ENCODE data around the gene FNDC1. TPM values are rescaled to one million over a fixed set of nuclear protein-coding genes. Genes with fewer than 3 reads are reported as not detected.

The FNDC1 gene
- total and polyA plus RNA-seq, 2 donors (not counting 1 experiment from before 2014, with no cell fraction given): not detected

DNA sequence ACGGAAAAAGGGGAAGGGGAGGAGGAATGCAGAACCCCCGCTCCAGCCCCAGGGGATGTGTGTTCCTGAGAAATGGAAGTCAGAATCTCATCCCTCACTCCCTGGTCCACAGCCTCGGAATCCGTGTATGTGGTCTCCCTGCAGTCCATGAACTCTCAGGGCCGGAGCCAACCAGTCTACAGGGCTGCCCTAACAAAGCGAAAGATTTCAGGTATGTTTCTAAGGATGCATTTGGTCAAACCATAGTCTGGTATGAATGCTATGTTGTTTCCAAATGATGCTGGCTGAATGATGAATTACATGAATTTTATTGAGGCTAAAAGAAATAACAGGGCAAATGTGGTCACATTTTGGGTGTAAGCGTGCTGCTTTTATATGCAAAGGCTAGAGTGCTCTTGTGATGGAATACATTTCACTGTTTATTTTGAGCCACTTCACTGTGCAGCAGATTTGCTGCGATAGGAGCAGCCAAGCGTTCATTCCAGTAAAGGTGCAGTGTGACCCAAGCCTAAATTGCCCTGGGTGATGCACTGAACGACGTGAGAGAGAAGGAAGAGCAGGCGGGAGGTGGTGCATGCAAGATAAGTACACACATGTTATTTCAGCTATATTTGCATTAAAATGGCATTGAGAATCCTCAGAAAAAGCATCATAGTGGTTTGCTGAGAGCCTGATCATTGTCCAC lies 52.4 kb downstream of the FNDC1 start:
- Histone ChIP-seq H3K36me3 (replicated peaks in 1 of 2; ENCODE audit: control extremely low read depth in 1 of 2, control insufficient read depth in 1 of 2, extremely low read depth in 1 of 2, insufficient read depth in 2 of 2, low read length in 1 of 2) (no peaks in the 10 kb centered on the region), H3K79me2 (ENCODE audit: control insufficient read depth, insufficient read depth, low read length) (no peaks in the 10 kb centered on the region), H2AFZ (ENCODE audit: insufficient read depth, low read depth, low read length, poor library complexity, severe bottlenecking) (no peak overlapping the region), H3K4me2 (replicated peaks; ENCODE audit: low read depth, low read length, poor library complexity, severe bottlenecking) (no peak overlapping the region), H4K20me1 (ENCODE audit: control insufficient read depth, insufficient read depth, low read length, poor library complexity, severe bottlenecking) (no peaks in the 10 kb centered on the region), H3K27ac (ENCODE audit: low read length in 2 of 2) (no peak overlapping the region), H3K9me3 (ENCODE audit: control extremely low read depth in 1 of 3, control insufficient read depth in 2 of 3, insufficient read depth in 1 of 3, low read length in 2 of 3) (no peaks in the 10 kb centered on the region), H3K27me3 (replicated peaks in 1 of 4; ENCODE audit: control extremely low read depth in 1 of 4, control insufficient read depth in 3 of 4, insufficient read depth in 4 of 4, low read length in 3 of 4) (peaks cover 0 to 21% (median 2%) of the 10 kb centered on the region in 4 experiments), H3K4me1 (ENCODE audit: control insufficient read depth in 2 of 2, insufficient read depth in 2 of 2, low read length in 2 of 2) (peaks cover 6 to 15% of the 10 kb centered on the region in 2 donors), H3K9ac (ENCODE audit: low read length) (no peak overlapping the region), H3K4me3 (ENCODE audit: control extremely low read depth in 1 of 5, extremely low read depth in 1 of 5, insufficient read depth in 1 of 5, low read depth in 2 of 5, low read length in 4 of 5) (no peak overlapping the region)
- Mint-ChIP-seq H3K4me1 (peaks cover 24% of the 10 kb centered on the region), H3K4me3 (no peak overlapping the region), H3K9me3 (ENCODE audit: insufficient read depth) (no peaks in the 10 kb centered on the region), H3K27ac (no peak overlapping the region), H3K27me3 (peaks cover 31% of the 10 kb centered on the region)
- CTCF ChIA-PET: no interaction called here
- DNase-seq (no peak), ATAC-seq (ENCODE audit: low read depth) (no peak)
- no peak for TF ChIP-seq EZH2 (IDR thresholded peaks at IDR 0.05; ENCODE audit: borderline replicate concordance, insufficient read depth, low read depth, low read length, poor library complexity, severe bottlenecking)
- no peak for TF ChIP-seq CTCF (IDR thresholded peaks at IDR 0.05)
- intact Hi-C loops (cut with micrococcal nuclease): no loop called here
- whole genome bisulfite sequencing (ENCODE audit: insufficient coverage): 61% methylated on average over 7 of the region's 12 CpGs
- POLR2A ChIA-PET: no interaction called here

DNA sequence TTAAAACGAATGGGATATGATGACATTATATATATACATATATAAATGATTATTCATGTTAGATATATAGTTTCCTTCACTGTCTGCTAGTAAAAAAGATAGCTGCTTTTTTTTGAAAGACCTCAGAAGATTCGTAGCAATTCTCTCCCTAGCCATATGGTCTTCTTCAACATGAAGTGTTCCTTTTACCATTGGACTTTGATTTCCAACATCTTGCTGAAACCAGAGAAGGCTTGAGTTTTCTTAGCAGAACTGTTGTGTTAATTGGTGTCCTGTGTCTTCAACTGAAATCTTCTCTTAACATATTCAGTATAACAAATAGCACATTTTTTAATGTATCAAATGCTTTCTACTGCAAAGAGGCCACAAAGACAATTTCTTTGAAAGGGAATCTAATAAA lies 55.3 kb downstream of the FNDC1 start:
- no peaks in the 10 kb centered on the region for H4K20me1 ChIP-seq (ENCODE audit: control insufficient read depth, insufficient read depth, low read length, poor library complexity, severe bottlenecking)
- Mint-ChIP-seq H3K4me1 (peaks cover 8% of the 10 kb centered on the region), H3K27me3 (peaks cover 25% of the 10 kb centered on the region), H3K27ac (no peak overlapping the region), H3K9me3 (ENCODE audit: insufficient read depth) (no peaks in the 10 kb centered on the region), H3K4me3 (no peak overlapping the region)
- no peaks in the 10 kb centered on the region for H3K9me3 ChIP-seq (ENCODE audit: control extremely low read depth in 1 of 3, control insufficient read depth in 2 of 3, insufficient read depth in 1 of 3, low read length in 2 of 3)
- CTCF ChIA-PET: no interaction called here
- H3K79me2 ChIP-seq (ENCODE audit: control insufficient read depth, insufficient read depth, low read length): no peaks in the 10 kb centered on the region
- no peak for DNase-seq
- H3K27ac ChIP-seq (ENCODE audit: low read length in 2 of 2): no peak overlapping the region
- no peak overlapping the region for H3K9ac ChIP-seq (ENCODE audit: low read length)
- H3K4me2 ChIP-seq (replicated peaks; ENCODE audit: low read depth, low read length, poor library complexity, severe bottlenecking): no peak overlapping the region
- no peak overlapping the region for H3K4me3 ChIP-seq (ENCODE audit: control extremely low read depth in 1 of 5, extremely low read depth in 1 of 5, insufficient read depth in 1 of 5, low read depth in 2 of 5, low read length in 4 of 5)
- no peaks in the 10 kb centered on the region for H3K36me3 ChIP-seq (replicated peaks in 1 of 2; ENCODE audit: control extremely low read depth in 1 of 2, control insufficient read depth in 1 of 2, extremely low read depth in 1 of 2, insufficient read depth in 2 of 2, low read length in 1 of 2)
- H2AFZ ChIP-seq (ENCODE audit: insufficient read depth, low read depth, low read length, poor library complexity, severe bottlenecking): no peak overlapping the region
- no CpG with 5 or more reads among the region's 2 CpGs for WGBS (ENCODE audit: insufficient coverage)
- TF ChIP-seq EZH2 (IDR thresholded peaks at IDR 0.05; ENCODE audit: borderline replicate concordance, insufficient read depth, low read depth, low read length, poor library complexity, severe bottlenecking) (no peak), CTCF (IDR thresholded peaks at IDR 0.05) (no peak)
- intact Hi-C loops (cut with micrococcal nuclease): no loop called here
- H3K4me1 ChIP-seq (ENCODE audit: control insufficient read depth in 2 of 2, insufficient read depth in 2 of 2, low read length in 2 of 2): no peaks in the 10 kb centered on the region
- POLR2A ChIA-PET: no interaction called here
- ATAC-seq (ENCODE audit: low read depth): no peak
- peaks cover 0 to 11% (median 2%) of the 10 kb centered on the region in 4 experiments for H3K27me3 ChIP-seq (replicated peaks in 1 of 4; ENCODE audit: control extremely low read depth in 1 of 4, control insufficient read depth in 3 of 4, insufficient read depth in 4 of 4, low read length in 3 of 4)

Data from B cell (primary cell).